ENCODE data around the gene USP17L20. TPM values are rescaled to one million over a fixed set of nuclear protein-coding genes. Genes with fewer than 3 reads are reported as not detected.
"Not testable (repeated sequence)": the region's sequence is repeated elsewhere in the genome, so short reads cannot be mapped to it uniquely, and the experiment has no call there.

Gene USP17L20
- total RNA-seq, 2 experiments from 2014 or later = not detected

DNA sequence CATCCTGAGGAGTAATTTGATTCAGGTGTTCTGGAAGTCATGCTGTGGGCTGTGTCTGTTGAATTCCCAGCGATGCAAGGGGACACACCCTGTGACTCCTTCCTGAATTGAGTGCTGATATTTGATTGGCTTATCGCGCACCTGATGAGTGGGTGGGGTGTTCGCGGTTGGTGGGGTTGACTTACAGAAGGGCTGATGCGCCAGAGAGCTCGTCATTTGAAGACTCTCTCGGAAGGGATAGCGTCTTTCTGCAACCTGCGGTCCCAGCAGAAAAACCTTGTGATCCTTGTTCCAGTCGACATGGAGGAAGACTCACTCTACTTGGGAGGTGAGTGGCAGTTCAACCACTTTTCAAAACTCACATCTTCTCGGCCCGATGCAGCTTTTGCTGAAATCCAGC is 4.6 kb downstream of the USP17L20 start, which contains the start of gene USP17L21:
TSS of gene USP17L21 (plus strand) at position 301 of the 400 bp plus-strand sequence. CDS start at position 301, 0 bp downstream.
- CTCF ChIA-PET; H3K36me3 Mint-ChIP-seq (ENCODE audit: low read depth); DNase-seq; H3K4me3 Mint-ChIP-seq; H3K9me3 Mint-ChIP-seq; H3K27ac Mint-ChIP-seq; intact Hi-C loops (cut with micrococcal nuclease); H3K27me3 Mint-ChIP-seq (ENCODE audit: low read depth); H3K4me1 Mint-ChIP-seq (ENCODE audit: low read depth): not testable (repeated sequence)

DNA sequence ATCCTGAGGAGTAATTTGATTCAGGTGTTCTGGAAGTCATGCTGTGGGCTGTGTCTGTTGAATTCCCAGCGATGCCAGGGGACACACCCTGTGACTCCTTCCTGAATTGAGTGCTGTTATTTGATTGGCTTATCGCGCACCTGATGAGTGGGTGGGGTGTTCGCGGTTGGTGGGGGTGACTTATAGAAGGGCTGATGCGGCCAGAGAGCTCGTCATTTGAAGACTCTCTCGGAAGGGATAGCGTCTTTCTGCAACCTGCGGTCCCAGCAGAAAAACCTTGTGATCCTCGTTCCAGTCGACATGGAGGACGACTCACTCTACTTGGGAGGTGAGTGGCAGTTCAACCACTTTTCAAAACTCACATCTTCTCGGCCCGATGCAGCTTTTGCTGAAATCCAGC is 9.4 kb downstream of the USP17L20 start, which contains the start of gene USP17L22:
TSS of gene USP17L22 (plus strand) at position 301 of the 400 bp plus-strand sequence. CDS start at position 301, 0 bp downstream.
- H3K27ac Mint-ChIP-seq; H3K4me3 Mint-ChIP-seq; H3K36me3 Mint-ChIP-seq (ENCODE audit: low read depth); H3K4me1 Mint-ChIP-seq (ENCODE audit: low read depth); intact Hi-C loops (cut with micrococcal nuclease); CTCF ChIA-PET; H3K9me3 Mint-ChIP-seq; H3K27me3 Mint-ChIP-seq (ENCODE audit: low read depth); DNase-seq: not testable (repeated sequence)

DNA sequence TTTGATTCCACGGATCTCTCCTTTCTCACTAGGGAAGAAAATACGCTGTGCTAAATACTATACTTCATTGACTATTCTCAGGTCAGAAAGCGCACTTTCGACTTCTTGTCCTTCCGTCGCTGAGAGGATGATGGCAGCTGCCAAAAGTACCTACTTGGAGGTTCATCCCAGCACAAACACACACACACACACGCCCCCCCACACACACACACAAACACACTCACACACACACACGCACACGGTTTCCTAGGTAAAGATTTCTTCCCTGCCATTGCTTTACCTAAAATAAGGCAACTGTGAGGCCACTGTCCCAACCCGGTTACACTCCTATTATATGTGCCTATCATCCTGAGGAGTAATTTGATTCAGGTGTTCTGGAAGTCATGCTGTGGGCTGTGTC is 13.8 kb downstream of the USP17L20 start:
- intact Hi-C loops (cut with micrococcal nuclease); H3K4me1 Mint-ChIP-seq (ENCODE audit: low read depth); H3K4me3 Mint-ChIP-seq; H3K9me3 Mint-ChIP-seq; CTCF ChIA-PET; H3K27me3 Mint-ChIP-seq (ENCODE audit: low read depth); H3K27ac Mint-ChIP-seq; H3K36me3 Mint-ChIP-seq (ENCODE audit: low read depth): not testable (repeated sequence)
- DNase-seq = peak; percentile 5

Other genes starting within 250 kb of the USP17L20 start
- gene FAM90A26, start 87.7 kb upstream of the USP17L20 start, total RNA-seq = not detected
- gene USP17L10, start 47.5 kb upstream of the USP17L20 start, total RNA-seq = not detected
- not detected for gene USP17L11, start 42.7 kb upstream of the USP17L20 start, total RNA-seq
- not detected for gene USP17L12, start 38.0 kb upstream of the USP17L20 start, total RNA-seq
- not detected for gene USP17L13, start 33.2 kb upstream of the USP17L20 start, total RNA-seq
- not detected for gene USP17L15, start 23.7 kb upstream of the USP17L20 start, total RNA-seq
- gene USP17L17, start 14.2 kb upstream of the USP17L20 start, total RNA-seq = not detected
- not detected for gene USP17L18, start 9.5 kb upstream of the USP17L20 start, total RNA-seq
- gene USP17L19, start 4.7 kb upstream of the USP17L20 start, total RNA-seq = not detected
- gene USP17L21, start 4.7 kb downstream of the USP17L20 start, total RNA-seq = not detected
- not detected for gene USP17L22, start 9.5 kb downstream of the USP17L20 start, total RNA-seq
- not detected for gene USP17L24, start 67.0 kb downstream of the USP17L20 start, total RNA-seq
- gene USP17L25, start 71.8 kb downstream of the USP17L20 start, total RNA-seq = not detected
- not detected for gene USP17L26, start 76.5 kb downstream of the USP17L20 start, total RNA-seq
- gene USP17L5, start 81.3 kb downstream of the USP17L20 start, total RNA-seq = not detected
- not detected for gene USP17L27, start 86.0 kb downstream of the USP17L20 start, total RNA-seq
- not detected for gene USP17L28, start 90.8 kb downstream of the USP17L20 start, total RNA-seq
- gene USP17L29, start 95.5 kb downstream of the USP17L20 start, total RNA-seq = not detected
- gene USP17L30, start 105.0 kb downstream of the USP17L20 start, total RNA-seq = not detected
- not detected for gene DEFB131A, start 186.3 kb downstream of the USP17L20 start, total RNA-seq

All from activated naive CD4-positive, alpha-beta T cell treated with anti-CD3 and anti-CD28 coated beads for 36 hours (primary cell).